HCT116 (cell line): ENCODE data around the gene MAP2K6. TPM values are rescaled to one million over a fixed set of nuclear protein-coding genes. Genes with fewer than 3 reads are reported as not detected.

Experiments
- ATAC-seq: fragments of 200-7000 bp; cut with Tn5 transposase; 2 replicates; pipeline ENCODE4 v1.9.1; 2020; ENCODE audit warnings: mild to moderate bottlenecking, moderate library complexity
- BruUV-seq: library from RNA; stranded (reverse); fragments of 400-500 nt; replicated peaks from 2 replicates; lab custom pipeline; 2021; lab: Mats Ljungman, UMichigan
- CTCF ChIA-PET: fragments of 300-600 bp; sonication (Branson Sonifier 250); formaldehyde crosslinking; loops from one replicate; lab custom pipeline; 2021; ENCODE audit warnings: antibody characterized with exemption; lab: Charles Lee
- POLR2A ChIA-PET: fragments of 300-600, 350-600 bp; sonication (Branson Sonifier 250); formaldehyde crosslinking; loops from one replicate; lab custom pipeline; 2021; ENCODE audit warnings: antibody characterized with exemption; lab: Charles Lee
- RAD21 ChIA-PET, 2 experiments: fragments of 300-600 bp; sonication (Branson Sonifier 250); formaldehyde crosslinking; loops; one replicate each; lab custom pipeline; 2023; ENCODE audit warnings: low total read pairs in 2 of 2; ENCODE audit not compliant: uncharacterized antibody in 2 of 2, unreplicated experiment in 2 of 2, low non-redundant PET in 1 of 2; lab: Charles Lee
- DNase-seq: peaks from one replicate; pipeline ENCODE4 v3.0.0-alpha.2; 2010; ENCODE audit warnings: low read depth, low spot score
- H2AFZ ChIP-seq: fragments of 200-600 bp; shearing (Covaris generic), sonication (generic); 2 replicates; pipeline ENCODE4 v1.6.1; 2017; ENCODE audit warnings: low read depth, mixed run types, mixed read lengths, antibody characterized with exemption, low read length; ENCODE audit not compliant: poor library complexity, severe bottlenecking
- H3K27ac ChIP-seq: 2 replicates; pipeline ENCODE4 v1.5.1; 2012; ENCODE audit warnings: low read depth, low read length
- H3K27me3 ChIP-seq: fragments of 200-600 bp; sonication (generic); 2 replicates; pipeline ENCODE4 v1.6.1; 2016; ENCODE audit warnings: mixed run types, low read length, mixed read lengths; ENCODE audit not compliant: insufficient read depth
- H3K36me3 ChIP-seq, 2 experiments: fragments of 200-500 bp in 1 of 2; fragments of 200-600 bp in 1 of 2; sonication (Bioruptor generic) in 1 of 2; sonication (generic) in 1 of 2; 2 replicates each; pipeline versions ENCODE4 v1.5.1 to v1.6.1; 2014 to 2016; ENCODE audit warnings: low read length in 2 of 2, inconsistent platforms in 1 of 2, mixed read lengths in 1 of 2, mixed run types in 1 of 2; ENCODE audit not compliant: insufficient read depth in 2 of 2, control insufficient read depth in 1 of 2
- H3K4me1 ChIP-seq, 2 experiments: fragments of 200-600 bp in 1 of 2; sonication (generic) in 1 of 2; 2 replicates each; pipeline versions ENCODE4 v1.5.1 to v1.6.1; 2012 to 2017; ENCODE audit warnings: low read length in 2 of 2, inconsistent platforms in 1 of 2, mild to moderate bottlenecking in 1 of 2, mixed read lengths in 1 of 2, mixed run types in 1 of 2, moderate library complexity in 1 of 2; ENCODE audit not compliant: insufficient read depth in 2 of 2, control insufficient read depth in 1 of 2
- H3K4me2 ChIP-seq: fragments of 200-600 bp; sonication (generic); 2 replicates; pipeline ENCODE4 v1.6.1; 2017; ENCODE audit warnings: mixed run types, low read length, mixed read lengths
- H3K4me3 ChIP-seq, 2 experiments: fragments of 200-600 bp in 1 of 2; sonication (generic) in 1 of 2; replicated peaks in 1 of 2; 2 replicates each; pipeline ENCODE4 v1.5.1; 2011 to 2016; ENCODE audit warnings: low read length in 2 of 2, control low read depth in 1 of 2, low read depth in 1 of 2, mild to moderate bottlenecking in 1 of 2, mixed read lengths in 1 of 2, mixed run types in 1 of 2
- H3K79me2 ChIP-seq: fragments of 200-600 bp; sonication (generic); 2 replicates; pipeline ENCODE4 v1.6.1; 2017; ENCODE audit warnings: mild to moderate bottlenecking, mixed run types, low read length, moderate library complexity, mixed read lengths; ENCODE audit not compliant: insufficient read depth
- H3K9ac ChIP-seq: fragments of 200-600 bp; sonication (generic); 2 replicates; pipeline ENCODE4 v1.6.1; 2016; ENCODE audit warnings: low read length, mixed read lengths
- H3K9me2 ChIP-seq: fragments of 200-600 bp; sonication (generic), shearing (Covaris generic); 2 replicates; pipeline ENCODE4 v1.6.1; 2017; ENCODE audit warnings: mixed run types, mild to moderate bottlenecking, moderate library complexity; ENCODE audit not compliant: insufficient read depth
- H3K9me3 ChIP-seq, 2 experiments: fragments of 200-500 bp in 1 of 2; fragments of 200-600 bp in 1 of 2; sonication (Bioruptor generic) in 1 of 2; sonication (generic) in 1 of 2; 2 replicates each; pipeline ENCODE4 v1.6.1; 2014 to 2017; ENCODE audit warnings: low read length in 2 of 2, mixed read lengths in 2 of 2, inconsistent platforms in 1 of 2, low read depth in 1 of 2, mild to moderate bottlenecking in 1 of 2, mixed run types in 1 of 2, moderate library complexity in 1 of 2; ENCODE audit not compliant: control insufficient read depth in 1 of 2, insufficient read depth in 1 of 2
- H4K20me1 ChIP-seq: fragments of 200-600 bp; sonication (generic), shearing (Covaris generic); 2 replicates; pipeline ENCODE4 v1.6.1; 2017; ENCODE audit warnings: mixed run types, mild to moderate bottlenecking, moderate library complexity; ENCODE audit not compliant: insufficient read depth
- CBX3 ChIP-seq: IDR thresholded peaks from 2 replicates; pipeline ENCODE4 v1.6.1; 2012; ENCODE audit warnings: low read depth
- CEBPB ChIP-seq: IDR thresholded peaks from 2 replicates; pipeline ENCODE4 v1.6.1; 2012; ENCODE audit warnings: low read depth
- EGR1 ChIP-seq: IDR thresholded peaks from 2 replicates; pipeline ENCODE4 v1.6.1; 2012; ENCODE audit warnings: low read depth
- ELF1 ChIP-seq: IDR thresholded peaks from 2 replicates; pipeline ENCODE4 v1.6.1; 2012; ENCODE audit warnings: low read depth, borderline replicate concordance
- EZH2phosphoT487 ChIP-seq: fragments of 200-600 bp; IDR thresholded peaks from 2 replicates; pipeline ENCODE4 v1.6.1; 2018; ENCODE audit warnings: antibody characterized with exemption, borderline replicate concordance
- FOSL1 ChIP-seq: IDR thresholded peaks from 2 replicates; pipeline ENCODE4 v1.6.1; 2012; ENCODE audit warnings: low read depth
- JUND ChIP-seq: IDR thresholded peaks from 2 replicates; pipeline ENCODE4 v1.6.1; 2012
- SP1 ChIP-seq: IDR thresholded peaks from 2 replicates; pipeline ENCODE4 v1.6.1; 2012; ENCODE audit warnings: low read depth
- SRF ChIP-seq: IDR thresholded peaks from 2 replicates; pipeline ENCODE4 v1.6.1; 2012; ENCODE audit warnings: low read depth
- YY1 ChIP-seq: IDR thresholded peaks from 2 replicates; pipeline ENCODE4 v1.6.1; 2011; ENCODE audit warnings: low read length, low read depth, moderate library complexity, mild to moderate bottlenecking; ENCODE audit not compliant: insufficient replicate concordance; ENCODE audit errors: extremely low read depth
- ZFX ChIP-seq: fragments of 450-650 bp; IDR thresholded peaks from 2 replicates; pipeline ENCODE4 v1.6.1; 2017
- intact Hi-C: fragments of 100-400 bp; cut with micrococcal nuclease; formaldehyde crosslinking; loops from 2 replicates; pipeline ENCODE4 v1.10.0; 2022
- total RNA-seq: library from RNA; stranded (reverse); gene quantifications from one replicate; pipeline ENCODE4 v1.2.1, GENCODE V29; 2021; ENCODE audit not compliant: unreplicated experiment
- TF ChIP-seq, protein P1 (sequence below): IDR thresholded peaks from 2 replicates; pipeline ENCODE4 v1.6.1; 2012; ENCODE audit warnings: low read depth
- TF ChIP-seq, protein P2 (sequence below): IDR thresholded peaks from 2 replicates; pipeline ENCODE4 v1.6.1; 2011; ENCODE audit warnings: mild to moderate bottlenecking, low read length, moderate library complexity; ENCODE audit not compliant: insufficient replicate concordance; ENCODE audit errors: extremely low read depth

Gene MAP2K6
- total RNA-seq, 1 experiment from 2014 or later = 0.22 TPM

DNA sequence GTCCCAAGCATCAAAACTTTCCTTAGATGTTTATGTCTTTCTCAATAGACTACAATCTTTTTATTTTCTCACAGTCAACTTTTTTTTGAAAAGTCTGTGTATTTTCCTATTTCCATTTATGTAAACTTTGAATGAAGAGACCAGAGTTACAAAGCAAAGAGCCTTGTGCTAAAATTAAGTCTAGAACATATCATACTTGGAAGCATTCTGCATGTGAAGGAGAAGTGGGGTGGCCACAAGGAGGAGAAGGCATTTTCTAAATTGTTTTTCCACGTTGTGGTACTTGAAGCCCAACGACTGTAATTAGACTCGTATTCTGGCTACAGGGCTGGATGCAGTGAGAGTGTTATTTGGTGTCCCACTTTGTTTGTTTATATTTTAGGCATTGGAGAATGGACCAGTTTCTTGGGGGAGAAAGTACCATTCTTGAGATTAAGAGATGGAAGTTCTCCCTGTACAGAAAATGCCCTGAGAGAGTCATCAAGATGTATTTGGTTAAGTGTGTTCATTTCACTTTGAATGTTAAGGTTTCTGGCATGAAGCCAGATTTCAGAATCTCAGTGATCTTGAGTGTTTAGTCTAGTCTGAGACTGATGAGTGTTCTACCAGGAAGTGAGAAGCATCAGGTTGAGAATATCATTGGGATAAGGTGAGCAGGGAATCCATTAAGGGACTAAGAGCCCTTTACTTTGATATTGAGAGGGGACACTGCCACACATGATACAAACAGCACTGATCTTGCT, 71.6 kb downstream of the MAP2K6 start:
- no peak for ATAC-seq
- Histone ChIP-seq H3K27me3 (no peaks in the 10 kb centered on the region), H4K20me1 (no peaks in the 10 kb centered on the region), H3K4me1 (no peaks in the 10 kb centered on the region), H3K4me3 (no peak overlapping the region), H2AFZ (no peak overlapping the region), H3K27ac (no peak overlapping the region), H3K79me2 (no peaks in the 10 kb centered on the region), H3K4me2 (no peak overlapping the region), H3K36me3 (no peaks in the 10 kb centered on the region), H3K9ac (no peak overlapping the region), H3K9me3 (no peaks in the 10 kb centered on the region), H3K9me2 (no peaks in the 10 kb centered on the region)
- no peak for DNase-seq
- BruUV-seq = no TSS peak
- CTCF ChIA-PET = interaction anchor here (1.4 kb wide), 1 partner anchor 20 kb away, joined by 4 read pairs; no protein-coding TSS in a partner anchor
- RAD21 ChIA-PET = no interaction called here
- POLR2A ChIA-PET = no interaction called here
- intact Hi-C loops = no loop called here
- no peak for TF ChIP-seq ZFX
- no peak for TF ChIP-seq ELF1
- no peak for TF ChIP-seq SP1
- TF ChIP-seq SRF = no peak
- no peak for TF ChIP-seq CEBPB

DNA sequence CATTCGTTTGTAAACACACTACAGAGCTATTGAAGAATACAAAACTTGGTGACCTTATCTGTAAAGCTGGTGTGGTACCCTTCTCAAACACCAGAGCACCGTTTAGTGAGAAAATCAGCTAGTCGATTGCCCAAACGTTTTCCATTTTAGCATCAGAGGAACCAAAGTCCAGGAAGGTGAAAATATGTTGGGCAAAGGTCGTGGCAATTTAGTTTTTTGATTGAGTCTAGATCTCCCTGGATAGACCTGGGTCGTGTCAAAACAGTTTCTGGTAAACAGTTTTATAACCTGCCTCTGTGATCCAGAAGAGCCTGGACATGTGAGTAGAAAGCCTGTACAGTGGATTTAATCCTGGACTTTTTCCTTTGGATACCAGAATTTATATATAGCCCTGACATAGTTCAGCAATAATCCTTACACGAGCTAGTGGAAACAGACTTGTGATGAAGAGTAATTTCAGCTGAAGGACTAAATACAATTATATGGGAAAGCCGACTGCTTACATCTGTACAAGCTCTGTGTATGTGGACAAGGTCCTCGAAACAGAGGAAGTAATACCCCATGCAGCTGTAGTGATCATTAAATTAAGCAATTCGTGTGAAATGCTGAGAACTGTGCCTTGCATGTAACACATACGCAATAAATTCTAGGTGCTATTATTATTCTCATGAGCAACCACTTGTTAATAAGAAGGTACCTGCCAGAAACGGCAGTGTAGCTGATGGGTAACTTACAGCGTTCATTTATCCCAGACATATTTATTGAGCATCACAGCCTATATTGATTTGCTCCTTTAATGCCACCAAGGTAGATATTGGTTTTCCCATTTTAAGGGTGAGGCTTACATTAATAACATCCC, 72.5 kb downstream of the MAP2K6 start:
- Histone ChIP-seq H3K79me2 (no peaks in the 10 kb centered on the region), H3K4me1 (no peaks in the 10 kb centered on the region; a peak in 1 of 4 replicates), H4K20me1 (no peaks in the 10 kb centered on the region), H3K9me2 (no peaks in the 10 kb centered on the region), H3K36me3 (no peaks in the 10 kb centered on the region), H3K9me3 (no peaks in the 10 kb centered on the region), H3K9ac (no peak overlapping the region), H3K27ac (no peak overlapping the region), H3K4me2 (no peak overlapping the region), H3K4me3 (no peak overlapping the region), H2AFZ (no peak overlapping the region), H3K27me3 (no peaks in the 10 kb centered on the region)
- ChIA-PET RAD21 (no interaction called here), POLR2A (no interaction called here), CTCF (interaction anchor here (1.4 kb wide), 1 partner anchor 19 kb away, joined by 4 read pairs; no protein-coding TSS in a partner anchor)
- ATAC-seq (no peak), DNase-seq (no peak)
- BruUV-seq = no TSS peak
- intact Hi-C loops = no loop called here
- TF ChIP-seq FOSL1 (no peak), ZFX (no peak), YY1 (no peak), EGR1 (no peak), ELF1 (no peak), JUND (no peak), CBX3 (no peak), CEBPB (no peak), EZH2phosphoT487 (no peak)
- TF ChIP-seq, protein P1, sequence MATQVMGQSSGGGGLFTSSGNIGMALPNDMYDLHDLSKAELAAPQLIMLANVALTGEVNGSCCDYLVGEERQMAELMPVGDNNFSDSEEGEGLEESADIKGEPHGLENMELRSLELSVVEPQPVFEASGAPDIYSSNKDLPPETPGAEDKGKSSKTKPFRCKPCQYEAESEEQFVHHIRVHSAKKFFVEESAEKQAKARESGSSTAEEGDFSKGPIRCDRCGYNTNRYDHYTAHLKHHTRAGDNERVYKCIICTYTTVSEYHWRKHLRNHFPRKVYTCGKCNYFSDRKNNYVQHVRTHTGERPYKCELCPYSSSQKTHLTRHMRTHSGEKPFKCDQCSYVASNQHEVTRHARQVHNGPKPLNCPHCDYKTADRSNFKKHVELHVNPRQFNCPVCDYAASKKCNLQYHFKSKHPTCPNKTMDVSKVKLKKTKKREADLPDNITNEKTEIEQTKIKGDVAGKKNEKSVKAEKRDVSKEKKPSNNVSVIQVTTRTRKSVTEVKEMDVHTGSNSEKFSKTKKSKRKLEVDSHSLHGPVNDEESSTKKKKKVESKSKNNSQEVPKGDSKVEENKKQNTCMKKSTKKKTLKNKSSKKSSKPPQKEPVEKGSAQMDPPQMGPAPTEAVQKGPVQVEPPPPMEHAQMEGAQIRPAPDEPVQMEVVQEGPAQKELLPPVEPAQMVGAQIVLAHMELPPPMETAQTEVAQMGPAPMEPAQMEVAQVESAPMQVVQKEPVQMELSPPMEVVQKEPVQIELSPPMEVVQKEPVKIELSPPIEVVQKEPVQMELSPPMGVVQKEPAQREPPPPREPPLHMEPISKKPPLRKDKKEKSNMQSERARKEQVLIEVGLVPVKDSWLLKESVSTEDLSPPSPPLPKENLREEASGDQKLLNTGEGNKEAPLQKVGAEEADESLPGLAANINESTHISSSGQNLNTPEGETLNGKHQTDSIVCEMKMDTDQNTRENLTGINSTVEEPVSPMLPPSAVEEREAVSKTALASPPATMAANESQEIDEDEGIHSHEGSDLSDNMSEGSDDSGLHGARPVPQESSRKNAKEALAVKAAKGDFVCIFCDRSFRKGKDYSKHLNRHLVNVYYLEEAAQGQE = no peak
- TF ChIP-seq, protein P2, sequence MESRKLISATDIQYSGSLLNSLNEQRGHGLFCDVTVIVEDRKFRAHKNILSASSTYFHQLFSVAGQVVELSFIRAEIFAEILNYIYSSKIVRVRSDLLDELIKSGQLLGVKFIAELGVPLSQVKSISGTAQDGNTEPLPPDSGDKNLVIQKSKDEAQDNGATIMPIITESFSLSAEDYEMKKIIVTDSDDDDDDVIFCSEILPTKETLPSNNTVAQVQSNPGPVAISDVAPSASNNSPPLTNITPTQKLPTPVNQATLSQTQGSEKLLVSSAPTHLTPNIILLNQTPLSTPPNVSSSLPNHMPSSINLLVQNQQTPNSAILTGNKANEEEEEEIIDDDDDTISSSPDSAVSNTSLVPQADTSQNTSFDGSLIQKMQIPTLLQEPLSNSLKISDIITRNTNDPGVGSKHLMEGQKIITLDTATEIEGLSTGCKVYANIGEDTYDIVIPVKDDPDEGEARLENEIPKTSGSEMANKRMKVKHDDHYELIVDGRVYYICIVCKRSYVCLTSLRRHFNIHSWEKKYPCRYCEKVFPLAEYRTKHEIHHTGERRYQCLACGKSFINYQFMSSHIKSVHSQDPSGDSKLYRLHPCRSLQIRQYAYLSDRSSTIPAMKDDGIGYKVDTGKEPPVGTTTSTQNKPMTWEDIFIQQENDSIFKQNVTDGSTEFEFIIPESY = no peak
